ENCODE data around the gene NACAD. TPM values are rescaled to one million over a fixed set of nuclear protein-coding genes. Genes with fewer than 3 reads are reported as not detected.
A peak's percentile ranks its signal among the peaks of the same experiment; 100 is the strongest.

Gene NACAD
- total RNA-seq (2014; rRNA removed; shearing (Covaris generic)), result 0.54 and 3.2 TPM in 2 replicates

DNA sequence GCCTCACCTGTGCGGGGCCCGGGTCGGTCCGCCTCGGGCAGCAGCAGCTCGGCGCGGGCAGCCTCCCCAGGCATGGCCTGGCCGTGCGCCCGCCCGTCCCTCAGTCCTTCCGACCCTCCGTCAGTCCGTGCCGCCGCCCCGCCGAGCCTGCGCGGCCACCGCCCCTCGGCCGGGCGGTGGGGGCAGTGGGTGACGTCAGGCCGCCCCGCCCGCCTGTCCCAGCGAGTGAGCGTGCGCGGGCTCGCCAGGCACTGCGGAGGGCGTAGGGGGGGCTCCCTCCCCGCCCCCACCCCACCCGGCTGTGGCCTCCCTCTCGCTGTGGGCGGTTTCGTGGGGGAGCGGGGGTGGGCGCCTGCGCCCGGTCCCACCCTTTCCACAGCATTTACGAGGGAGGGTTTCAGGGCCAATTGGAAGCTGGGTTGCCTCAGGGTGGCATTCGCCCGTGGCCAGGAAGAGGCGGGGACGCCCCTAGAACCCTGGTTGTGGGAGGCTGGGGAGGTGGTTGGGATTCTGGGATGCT lies at the start of gene NACAD:
Gene NACAD (minus strand): TSS at position 149 of the 520 bp plus-strand sequence. CDS start 75 bp downstream, at position 74.
- peak; percentile 22 for DNase-seq (ENCODE audit: low read depth)

DNA sequence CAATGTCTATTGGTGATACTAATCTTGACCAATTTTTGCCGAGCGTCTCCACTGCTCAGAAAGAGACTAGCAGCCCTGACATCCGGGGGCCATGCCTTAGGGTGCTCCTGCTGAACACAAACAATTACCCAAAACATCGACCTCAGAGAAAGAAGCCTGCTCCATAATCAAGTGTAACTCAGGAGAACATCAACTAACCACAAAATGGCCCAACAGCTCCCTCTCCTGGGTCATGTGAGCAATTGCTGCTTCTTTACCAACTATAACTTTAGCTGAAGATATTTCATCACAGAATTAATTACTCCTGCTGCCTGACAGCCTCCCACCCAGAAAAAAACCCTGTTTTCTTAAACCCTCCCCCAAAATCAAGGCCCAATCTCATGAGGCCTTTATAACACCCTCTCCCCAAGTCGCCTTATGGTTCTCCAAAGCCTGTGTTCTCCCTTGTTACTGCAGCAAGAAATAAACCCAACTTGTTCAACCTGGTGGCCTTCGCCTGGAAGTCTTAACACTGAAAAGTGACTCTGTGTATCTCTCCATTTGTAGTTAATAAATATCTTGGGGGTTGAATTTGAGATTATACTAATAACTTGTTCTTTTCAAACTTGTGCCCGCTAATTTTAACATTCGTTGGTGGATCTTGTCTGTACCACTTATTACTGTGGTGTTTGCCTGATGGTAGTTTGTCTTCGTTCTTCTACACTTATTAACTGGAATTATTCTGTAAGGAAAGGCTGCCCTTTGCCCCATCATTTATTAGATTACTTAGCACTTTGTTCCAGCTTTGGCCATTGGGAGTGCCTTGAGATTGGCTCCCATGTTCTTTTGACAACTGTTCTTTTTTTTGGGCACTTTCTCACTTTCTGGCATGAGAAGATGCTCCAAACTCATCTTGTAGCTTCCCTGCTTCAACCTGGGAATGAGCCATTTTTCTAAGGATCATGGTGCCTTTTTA lies 47.6 kb upstream of the NACAD start:
- DNase-seq (ENCODE audit: low read depth), result peak; percentile 77

DNA sequence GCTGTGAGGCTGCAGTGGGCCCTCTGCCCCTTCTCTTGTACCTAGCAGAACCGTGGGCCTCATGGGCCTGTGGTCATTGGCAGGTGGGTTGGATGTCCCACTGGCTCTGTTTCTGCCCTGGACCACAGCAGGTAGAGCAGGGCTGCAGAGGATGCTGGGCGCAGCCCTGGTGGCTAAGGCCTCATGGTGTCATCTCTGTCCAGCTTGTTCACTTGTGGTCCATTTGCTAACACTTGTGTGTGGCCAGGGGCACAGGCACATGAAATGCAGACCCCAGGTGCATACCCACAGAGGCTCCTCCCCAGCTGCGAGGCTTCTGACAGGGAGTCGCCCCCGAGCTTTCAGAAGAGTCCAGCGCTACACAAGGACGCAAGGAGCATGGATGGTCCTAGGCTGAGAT lies 45.1 kb upstream of the NACAD start:
- DNase-seq (ENCODE audit: low read depth), result no peak

- DNase-seq (ENCODE audit: low read depth), result no peak
These were observed 44.6 kb upstream of the NACAD start for GRCh38 chr7:45133352-45133751.

GRCh38 chr7:45132708-45133320 lies 44.0 kb upstream of the NACAD start:
- DNase-seq (ENCODE audit: low read depth), result no peak

DNA sequence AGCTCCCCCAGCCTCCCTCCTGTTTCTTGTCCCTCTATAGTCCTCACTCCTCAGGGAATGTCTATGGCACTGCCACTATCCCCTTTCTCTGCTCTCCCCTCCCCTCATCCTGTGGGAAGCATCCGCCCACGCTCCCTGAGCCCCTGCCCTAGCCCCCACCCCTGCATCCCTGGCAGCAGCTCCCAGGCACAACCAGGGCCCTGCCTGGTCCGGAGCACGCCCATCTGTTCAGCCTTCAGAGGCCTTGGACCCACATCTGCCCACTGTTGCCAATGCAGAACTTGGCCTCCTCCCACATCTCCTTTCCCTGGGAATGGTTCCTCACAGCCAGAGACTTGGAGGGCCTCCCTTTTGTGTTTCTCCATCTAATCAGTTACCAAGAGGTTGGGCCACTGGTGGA lies 43.1 kb upstream of the NACAD start:
- DNase-seq (ENCODE audit: low read depth), result no peak

DNA sequence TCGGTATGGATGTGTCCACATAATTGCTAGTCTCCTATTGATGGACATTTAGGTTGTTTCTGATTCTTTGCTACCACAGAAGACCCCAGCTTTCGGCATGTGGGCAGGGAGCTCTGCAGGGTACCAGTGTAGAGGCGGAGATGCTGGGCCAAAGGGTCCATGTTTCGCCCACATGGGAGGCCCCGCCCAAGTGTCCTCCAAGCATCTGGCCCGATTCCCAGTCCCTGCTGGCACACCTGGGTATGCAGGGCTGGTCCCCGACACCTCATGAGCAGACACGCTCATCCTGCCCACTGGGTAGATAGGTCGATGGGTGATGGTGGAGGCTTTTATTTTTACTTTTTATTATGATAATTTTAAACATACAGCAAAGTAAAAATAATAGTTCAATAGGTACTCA lies 42.1 kb upstream of the NACAD start:
- no peak for DNase-seq (ENCODE audit: low read depth)

DNA sequence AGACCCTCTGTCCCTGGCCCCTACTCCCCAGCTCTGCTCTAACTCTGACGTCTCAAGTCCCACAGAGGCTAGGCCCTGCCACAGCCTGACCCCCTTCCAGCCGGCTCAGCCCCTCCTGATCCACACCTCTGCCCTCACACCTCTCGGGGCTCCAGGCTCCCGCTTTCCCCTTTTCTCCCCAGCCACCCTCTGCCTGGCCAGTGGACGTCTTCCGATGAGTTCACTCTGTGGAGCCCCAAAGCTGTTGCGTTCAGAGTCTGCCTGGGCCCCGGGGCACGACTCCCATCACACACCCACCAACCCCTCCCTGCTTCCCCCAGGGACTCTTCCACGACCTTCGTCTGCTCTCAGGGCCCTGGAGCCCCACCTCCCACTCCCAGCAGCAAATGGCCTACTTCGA lies 41.1 kb upstream of the NACAD start:
- DNase-seq (ENCODE audit: low read depth), result no peak

DNA sequence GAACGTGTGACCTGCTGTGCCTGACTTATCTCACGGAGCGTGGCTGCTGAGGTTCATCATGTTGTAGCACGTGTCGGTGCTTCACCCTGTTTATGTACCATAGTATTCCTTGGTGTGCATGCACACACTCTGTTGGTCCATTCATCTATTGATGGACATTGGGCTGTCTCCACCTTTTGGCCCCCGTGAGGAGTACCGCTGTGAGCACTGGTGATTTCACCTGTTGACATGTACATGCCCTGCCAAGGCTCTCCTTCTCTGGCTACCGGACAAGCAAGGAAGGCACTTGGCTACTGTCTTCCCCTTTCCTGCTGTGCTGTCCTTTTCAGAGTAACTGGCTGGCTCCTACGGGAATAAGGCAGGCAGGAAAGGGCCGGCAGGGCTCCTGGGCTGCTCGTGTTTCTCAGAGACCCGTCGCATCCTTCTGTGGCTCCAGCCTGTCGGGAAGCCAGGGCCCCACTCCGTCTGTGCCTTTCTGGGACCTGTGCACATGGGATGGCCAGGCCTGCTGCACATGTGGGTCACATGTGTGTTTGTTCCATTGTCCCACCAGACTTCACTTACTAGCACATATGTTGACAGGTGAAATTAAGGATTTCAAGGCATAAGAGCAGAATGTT lies 40.5 kb upstream of the NACAD start:
- DNase-seq (ENCODE audit: low read depth), result no peak

DNA sequence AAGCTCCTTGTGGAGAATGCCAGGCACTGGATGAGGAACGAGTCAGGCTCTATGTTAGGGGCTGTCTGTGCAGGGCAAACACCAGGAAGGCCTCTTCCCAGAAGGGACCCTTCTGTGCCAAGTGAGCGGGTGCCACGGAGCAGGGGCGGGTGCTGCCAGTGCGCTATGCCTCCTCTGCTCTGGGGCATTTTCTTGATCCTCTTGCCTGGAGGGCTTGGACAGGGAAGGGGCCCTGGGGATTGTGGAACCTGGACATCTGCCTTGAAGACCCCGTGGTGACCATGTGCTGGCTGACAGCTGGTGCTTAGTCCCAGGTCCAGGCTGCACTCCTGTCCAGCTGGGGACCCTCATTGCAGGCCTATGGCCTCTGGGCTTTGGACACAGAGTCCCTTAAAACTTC lies 38.2 kb upstream of the NACAD start:
- DNase-seq (ENCODE audit: low read depth), result no peak

DNA sequence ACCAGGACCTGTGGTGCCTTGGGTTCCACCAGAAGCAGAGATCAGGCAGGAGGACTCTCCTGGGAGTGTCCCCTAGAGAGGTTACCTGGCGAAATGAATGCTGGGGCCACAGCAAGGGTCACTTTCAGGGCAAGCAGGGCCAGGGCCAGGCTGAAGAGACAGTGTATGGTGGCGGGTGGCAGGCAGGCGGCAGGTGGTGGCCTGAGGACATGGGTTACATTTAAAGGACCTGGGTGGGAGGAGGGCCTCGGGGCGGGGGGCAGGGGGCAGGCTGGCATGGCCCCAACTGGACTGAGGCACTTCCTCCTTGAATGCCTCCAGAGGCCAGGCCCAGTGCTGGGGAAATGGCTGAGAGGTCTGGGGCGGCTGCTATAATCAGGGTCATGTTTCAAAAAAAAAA lies 37.4 kb upstream of the NACAD start:
- DNase-seq (ENCODE audit: low read depth), result no peak

DNA sequence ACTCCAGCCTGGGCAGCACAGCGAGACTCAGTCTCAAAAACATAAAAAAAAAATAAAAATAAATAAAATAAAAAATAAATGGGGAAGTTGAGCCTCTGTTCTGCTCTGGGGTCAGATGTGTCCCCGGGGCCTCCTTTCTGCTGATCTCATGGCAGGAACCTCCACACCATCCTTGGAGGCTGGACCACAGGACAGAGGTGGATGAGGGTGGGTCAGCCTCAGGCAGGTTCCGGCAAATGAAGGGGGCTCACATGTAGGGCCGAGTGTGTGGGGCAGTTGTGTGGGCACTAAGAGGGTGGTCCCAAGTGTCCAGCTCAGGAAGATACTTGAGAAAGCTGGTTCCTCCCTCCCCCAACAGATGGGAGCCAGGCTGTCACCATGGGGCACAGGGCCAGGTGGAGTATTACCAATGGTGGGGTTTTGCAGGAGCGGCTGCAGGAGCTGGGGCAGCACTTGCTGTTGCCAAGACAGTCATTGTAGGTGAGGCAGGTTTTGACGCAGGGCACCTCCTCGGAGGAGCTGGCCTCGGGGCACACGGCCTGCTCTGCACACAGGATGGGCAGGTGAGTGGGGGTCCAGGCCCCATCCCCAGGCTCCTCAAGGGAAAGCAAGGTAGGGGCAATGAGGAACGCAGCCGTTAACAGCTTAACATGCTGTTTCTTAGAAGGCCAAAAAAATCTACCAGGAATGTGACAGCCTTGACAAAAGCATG lies 36.6 kb upstream of the NACAD start:
- no peak for DNase-seq (ENCODE audit: low read depth)

GRCh38 chr7:45123913-45124710 lies 35.3 kb upstream of the NACAD start:
- no peak for DNase-seq (ENCODE audit: low read depth)

GRCh38 chr7:45122975-45123860 lies 34.4 kb upstream of the NACAD start:
- DNase-seq (ENCODE audit: low read depth), result no peak

DNA sequence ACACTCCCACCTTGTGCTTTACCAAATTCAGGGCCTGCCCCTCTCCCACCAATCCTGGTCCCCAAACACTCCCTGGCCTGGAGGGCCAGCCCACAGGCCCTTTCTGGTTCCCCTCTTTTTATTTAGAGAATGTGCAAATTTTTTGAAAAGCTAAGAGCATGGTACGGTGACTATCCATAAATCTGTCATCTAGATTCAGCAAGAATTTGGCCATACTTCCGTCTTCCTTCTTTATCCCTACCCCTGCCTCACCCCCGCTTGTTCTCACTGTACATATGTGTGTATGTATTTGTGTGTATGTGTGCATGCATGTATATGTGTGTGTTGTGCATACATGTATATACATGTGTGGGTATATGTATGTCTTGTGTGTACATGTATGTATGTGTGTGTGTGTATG lies 30.8 kb upstream of the NACAD start:
- DNase-seq (ENCODE audit: low read depth), result no peak

DNA sequence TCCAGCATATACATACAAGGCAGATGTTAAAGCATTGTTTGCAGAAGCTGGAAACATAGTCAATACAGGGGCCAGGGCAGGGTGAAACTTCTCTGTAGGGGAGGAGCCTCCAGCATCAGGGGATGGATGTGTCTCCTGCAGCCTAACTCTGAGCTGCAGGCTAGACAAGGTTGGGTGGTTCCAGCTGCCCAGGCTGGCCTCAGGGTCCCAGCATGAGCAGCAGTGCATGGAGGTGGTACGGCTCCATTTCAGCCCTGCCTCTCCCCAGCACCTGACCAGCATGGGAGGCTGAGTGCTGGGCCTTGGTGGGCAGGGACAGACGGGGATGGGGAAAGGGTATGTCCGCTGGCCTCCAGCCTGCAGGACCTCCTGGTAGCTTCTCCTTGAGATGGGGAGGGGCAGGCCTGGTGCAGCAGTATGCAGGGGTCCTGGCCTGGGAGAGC lies 30.1 kb upstream of the NACAD start:
- DNase-seq (ENCODE audit: low read depth), result no peak

DNA sequence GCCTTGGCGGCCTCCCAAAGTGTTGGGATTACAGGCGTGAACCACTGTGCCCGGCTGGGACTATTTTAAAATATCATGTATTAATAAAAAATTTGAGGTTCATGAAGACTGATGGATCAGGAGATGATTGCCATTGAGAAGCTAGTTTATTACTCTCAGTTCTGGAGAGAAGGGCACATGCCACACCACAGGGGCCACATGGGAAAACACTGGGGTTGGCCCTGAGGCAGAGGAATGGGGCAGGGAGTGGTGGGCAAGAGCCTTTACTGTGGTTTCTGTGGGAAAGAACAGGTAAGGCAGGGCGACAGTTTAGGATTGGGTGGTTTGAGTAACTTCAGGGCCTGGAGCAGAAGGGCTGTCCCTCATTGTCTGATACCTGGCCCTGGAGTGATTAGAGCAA lies 29.5 kb upstream of the NACAD start:
- no peak for DNase-seq (ENCODE audit: low read depth)

- no peak for DNase-seq (ENCODE audit: low read depth)
These were observed 28.8 kb upstream of the NACAD start for GRCh38 chr7:45117582-45117981.

DNA sequence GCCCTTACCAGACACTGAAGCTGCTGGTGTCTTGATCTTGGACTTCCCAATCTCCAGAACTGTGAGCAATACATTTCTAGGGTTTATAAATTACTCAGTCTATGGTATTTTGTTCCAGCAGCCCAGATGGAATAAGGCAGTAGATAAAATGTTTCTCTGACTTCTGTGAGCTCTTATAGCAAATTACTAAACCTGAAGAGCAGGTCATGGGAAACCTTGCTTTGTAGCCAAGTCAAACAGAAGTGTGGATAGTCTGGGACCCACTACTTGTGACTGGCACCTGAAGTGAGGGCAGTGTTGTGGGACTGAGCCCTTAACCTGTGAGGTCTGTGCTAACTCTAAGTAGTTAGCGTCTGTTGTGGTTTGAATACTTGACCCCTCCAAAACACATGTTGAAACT lies 27.3 kb upstream of the NACAD start:
- DNase-seq (ENCODE audit: low read depth), result no peak

- DNase-seq (ENCODE audit: low read depth), result no peak
These were observed 26.2 kb upstream of the NACAD start for GRCh38 chr7:45114926-45115325.
